Esophagus muscularis mucosa (tissue), 4 donors: ENCODE results near the gene ADAD2.

Source experiments
- EP300 ChIP-seq: sonication (generic); formaldehyde crosslinking; IDR thresholded peaks from one replicate; pipeline ENCODE4 v1.6.1; 2017; ENCODE audit warnings: antibody characterized with exemption
- POLR2A ChIP-seq: fragments of 450-650 bp; IDR thresholded peaks from one replicate; pipeline ENCODE4 v1.6.1; 2017; ENCODE audit warnings: antibody characterized with exemption, moderate library complexity, mild to moderate bottlenecking, low read depth
- POLR2AphosphoS5 ChIP-seq, 2 donors: sonication (generic); formaldehyde crosslinking; IDR thresholded peaks; one replicate each; pipeline ENCODE4 v1.6.1; 2017; ENCODE audit warnings: antibody characterized with exemption in 2 of 2
- TF ChIP-seq, protein P1 (sequence below), 3 experiments: fragments of 200-600 bp in 2 of 3; fragments of 450-650 bp in 1 of 3; sonication (generic) in 2 of 3; IDR thresholded peaks; one replicate each; pipeline ENCODE4 v1.5.1; 2017 to 2019; ENCODE audit warnings: antibody characterized with exemption in 3 of 3, mild to moderate bottlenecking in 2 of 3, moderate library complexity in 1 of 3

DNA sequence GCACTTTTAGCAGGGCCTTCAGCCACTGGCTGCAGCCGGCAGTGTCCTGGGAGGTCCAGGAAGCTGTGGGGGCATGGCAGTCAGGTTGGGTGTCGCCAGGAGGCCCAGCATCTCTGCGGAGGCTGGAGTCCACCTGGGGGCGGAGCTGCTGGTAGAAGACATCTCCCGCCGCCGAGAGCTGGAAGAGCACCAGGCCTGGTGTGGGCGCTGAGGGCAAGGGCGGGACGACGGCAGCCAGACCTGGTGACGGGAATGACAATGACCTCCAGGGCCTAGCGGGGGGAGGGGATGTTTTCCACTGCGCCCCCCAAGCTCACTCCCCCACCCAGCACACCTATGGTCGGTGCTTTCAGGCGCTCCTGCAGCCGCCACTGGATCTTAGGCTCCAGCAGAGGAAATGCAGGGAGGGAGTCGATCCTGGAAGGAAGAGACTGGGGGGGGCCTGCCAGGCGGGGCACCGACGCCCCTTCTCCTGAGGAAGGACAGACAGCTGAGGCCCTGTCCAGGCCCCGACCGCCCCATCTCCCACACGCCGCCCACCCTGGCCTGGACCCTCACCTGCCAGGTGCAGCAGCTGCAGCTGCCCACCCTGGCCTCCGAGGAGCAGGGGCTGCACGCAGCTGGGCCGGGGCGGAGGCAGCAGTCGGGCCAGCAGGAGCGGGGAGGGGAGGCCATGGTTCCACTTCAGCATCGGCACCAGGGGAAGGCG lies 11.2 kb upstream of the ADAD2 start:
- TF ChIP-seq, protein P1, sequence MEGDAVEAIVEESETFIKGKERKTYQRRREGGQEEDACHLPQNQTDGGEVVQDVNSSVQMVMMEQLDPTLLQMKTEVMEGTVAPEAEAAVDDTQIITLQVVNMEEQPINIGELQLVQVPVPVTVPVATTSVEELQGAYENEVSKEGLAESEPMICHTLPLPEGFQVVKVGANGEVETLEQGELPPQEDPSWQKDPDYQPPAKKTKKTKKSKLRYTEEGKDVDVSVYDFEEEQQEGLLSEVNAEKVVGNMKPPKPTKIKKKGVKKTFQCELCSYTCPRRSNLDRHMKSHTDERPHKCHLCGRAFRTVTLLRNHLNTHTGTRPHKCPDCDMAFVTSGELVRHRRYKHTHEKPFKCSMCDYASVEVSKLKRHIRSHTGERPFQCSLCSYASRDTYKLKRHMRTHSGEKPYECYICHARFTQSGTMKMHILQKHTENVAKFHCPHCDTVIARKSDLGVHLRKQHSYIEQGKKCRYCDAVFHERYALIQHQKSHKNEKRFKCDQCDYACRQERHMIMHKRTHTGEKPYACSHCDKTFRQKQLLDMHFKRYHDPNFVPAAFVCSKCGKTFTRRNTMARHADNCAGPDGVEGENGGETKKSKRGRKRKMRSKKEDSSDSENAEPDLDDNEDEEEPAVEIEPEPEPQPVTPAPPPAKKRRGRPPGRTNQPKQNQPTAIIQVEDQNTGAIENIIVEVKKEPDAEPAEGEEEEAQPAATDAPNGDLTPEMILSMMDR (IDR thresholded peaks at IDR 0.05) = no peak
- TF ChIP-seq POLR2AphosphoS5 (IDR thresholded peaks at IDR 0.05) (no peak), POLR2A (no peak), EP300 (no peak)
